ELF-1 (cell line): ENCODE data around the gene KIAA0753.
A peak's percentile ranks its signal among the peaks of the same experiment; 100 is the strongest.
"Not testable (repeated sequence)": the region's sequence is repeated elsewhere in the genome, so short reads cannot be mapped to it uniquely, and the experiment has no call there.

Source experiments
- DNase-seq: peaks from one replicate; pipeline ENCODE4 v3.0.0-alpha.2; 2016; ENCODE audit warnings: low read depth, low spot score

Gene KIAA0753

DNA sequence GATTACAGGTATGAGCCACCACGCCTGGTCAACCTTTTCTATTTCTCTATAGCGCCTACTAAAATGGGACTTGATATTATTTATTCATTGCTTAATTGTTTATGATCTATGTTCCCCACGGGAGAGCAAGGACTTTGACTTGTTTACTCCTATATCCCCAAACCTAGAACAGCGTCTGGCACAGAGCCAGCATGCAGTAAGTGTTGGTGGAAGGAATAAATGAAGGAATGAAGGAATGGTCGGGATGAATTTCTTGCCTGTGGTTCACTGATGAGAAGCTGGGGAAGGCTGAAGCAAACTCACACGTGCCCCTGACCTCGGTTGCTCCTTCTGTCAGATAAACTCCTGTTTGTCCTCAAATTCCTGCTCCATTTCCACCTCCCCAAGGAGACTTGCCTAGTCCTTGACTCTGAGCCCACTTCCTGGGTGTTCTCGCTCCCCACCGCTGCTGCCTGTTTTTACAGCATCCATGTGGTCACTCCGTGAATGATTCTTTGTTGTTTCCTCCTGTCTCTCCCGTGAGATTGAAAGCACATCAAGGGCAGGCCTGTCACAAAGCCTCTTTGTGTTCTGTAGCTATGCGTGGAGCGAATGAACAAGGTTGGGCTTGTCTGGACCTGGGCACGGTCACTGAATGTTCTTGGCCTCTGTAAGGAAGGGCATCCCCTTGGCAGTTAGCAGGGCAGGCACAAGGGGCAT lies 28.4 kb upstream of the KIAA0753 start:
- no peak for DNase-seq

DNA sequence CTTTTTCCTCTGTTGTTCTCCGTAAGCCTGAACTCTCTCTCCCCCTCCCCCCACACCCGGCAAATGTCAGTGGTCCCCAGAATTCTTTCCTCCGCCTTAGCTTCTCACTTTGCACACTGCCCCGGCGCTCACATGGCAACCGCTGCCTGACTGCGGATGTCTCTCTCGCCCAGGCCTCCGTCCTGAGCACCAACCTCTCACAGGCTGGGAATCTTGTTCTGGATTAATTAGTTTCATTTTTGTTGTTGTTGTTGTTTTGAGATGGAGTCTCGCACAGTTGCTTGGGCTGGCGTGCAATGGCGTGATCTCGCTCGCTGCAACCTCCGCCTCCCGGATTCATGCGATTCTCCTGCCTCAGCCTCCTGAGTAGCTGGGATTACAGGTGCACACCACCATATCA lies 27.7 kb upstream of the KIAA0753 start:
- DNase-seq, result no peak

DNA sequence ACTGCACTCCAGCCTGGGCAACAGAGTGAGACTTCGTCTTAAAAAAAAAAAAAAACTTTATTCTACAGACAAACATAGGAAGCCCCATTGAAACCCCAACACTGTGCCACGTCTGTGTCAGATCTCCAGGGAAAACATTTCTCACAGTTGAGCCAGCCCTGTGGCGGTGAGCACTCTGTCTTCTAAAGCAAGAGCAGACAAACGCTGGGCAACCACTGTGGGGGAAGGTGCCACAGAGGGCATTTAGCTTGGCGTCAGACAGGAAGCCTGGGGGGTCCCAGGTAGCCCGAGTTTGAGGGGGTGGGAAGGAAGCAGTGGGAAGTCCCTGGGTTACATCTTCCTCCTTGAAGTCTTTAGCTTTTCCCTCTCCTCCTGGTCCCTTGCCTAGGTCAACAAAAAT lies 27.0 kb upstream of the KIAA0753 start:
- no peak for DNase-seq

- no peak for DNase-seq
Measured at GRCh38 chr17:6666557-6666956, 26.0 kb upstream of the KIAA0753 start.

DNA sequence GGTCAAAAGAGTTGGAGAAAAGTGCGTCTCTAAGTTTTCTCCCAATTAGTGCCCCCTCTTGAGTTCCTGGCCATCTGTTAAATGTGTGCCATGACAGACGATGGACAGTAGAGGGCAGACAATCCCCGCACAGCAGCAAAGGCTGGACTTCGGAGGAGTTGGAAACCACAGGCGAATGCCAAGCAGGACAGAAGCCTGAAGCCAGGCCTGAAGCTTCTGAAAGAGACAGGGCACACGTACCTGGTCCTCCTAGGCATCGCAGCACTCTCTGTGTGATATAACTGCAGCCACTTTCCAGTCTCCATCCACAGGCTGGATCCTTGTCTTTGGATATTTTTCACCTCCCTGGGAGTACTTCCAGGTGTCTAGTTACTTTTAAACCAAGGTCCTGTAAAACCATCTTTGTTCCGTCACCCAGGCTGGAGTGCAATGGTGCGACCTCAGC lies 25.6 kb upstream of the KIAA0753 start:
- DNase-seq, result peak; percentile 85

DNA sequence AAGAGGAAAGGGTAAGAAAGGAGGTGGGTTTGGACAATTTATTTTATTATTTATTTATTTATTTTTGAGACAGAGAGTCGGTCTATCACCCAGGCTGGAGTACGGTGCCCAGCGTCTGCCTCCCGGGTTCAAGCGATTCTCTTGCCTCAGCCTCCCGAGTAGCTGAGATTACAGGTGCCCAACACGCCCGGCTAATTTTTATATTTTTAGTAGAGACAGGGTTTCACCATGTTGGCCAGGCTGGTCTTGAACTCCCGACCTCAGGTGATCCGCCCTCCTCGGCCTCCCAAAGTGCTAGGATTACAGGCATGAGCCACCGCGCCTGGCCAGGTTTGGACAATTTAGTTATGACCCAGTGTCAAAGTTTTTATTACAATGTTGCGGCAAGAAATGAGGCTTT lies 22.7 kb upstream of the KIAA0753 start:
- DNase-seq, result not testable (repeated sequence)

GRCh38 chr17:6661464-6661848 lies 20.9 kb upstream of the KIAA0753 start:
- no peak for DNase-seq

DNA sequence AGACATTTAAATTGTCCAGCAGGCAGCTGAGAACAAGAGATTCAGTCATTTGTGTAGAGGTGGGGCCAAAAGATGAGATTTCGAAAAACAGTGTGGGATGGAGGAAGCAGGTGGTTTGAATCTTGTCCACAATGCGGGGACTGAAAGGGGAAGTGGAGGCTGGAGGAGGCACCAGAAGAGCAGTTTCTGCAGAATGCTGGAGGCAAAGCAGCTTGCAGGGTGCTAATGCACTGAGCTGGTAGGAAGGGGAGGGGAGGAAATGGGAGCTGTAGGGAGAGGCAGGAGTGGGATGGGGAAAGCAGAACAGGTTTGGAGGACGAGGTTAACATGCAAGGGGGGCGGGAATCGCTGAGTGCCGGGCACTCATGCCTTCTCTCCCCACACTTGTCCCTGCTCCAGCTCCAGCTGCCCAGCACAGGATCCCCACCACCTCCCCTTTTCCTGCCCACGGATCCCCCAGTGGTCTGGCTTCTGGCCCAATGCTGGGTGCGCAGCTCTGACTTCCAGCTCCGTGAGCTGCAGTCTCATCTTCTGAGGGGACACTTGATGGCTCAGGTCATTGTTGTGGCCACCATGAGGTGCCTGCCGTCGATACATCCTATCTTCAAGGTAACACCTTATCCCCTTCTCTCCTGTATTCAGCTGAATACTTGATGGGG lies 20.4 kb upstream of the KIAA0753 start:
- DNase-seq, result no peak

GRCh38 chr17:6660101-6660500 lies 19.6 kb upstream of the KIAA0753 start:
- no peak for DNase-seq

DNA sequence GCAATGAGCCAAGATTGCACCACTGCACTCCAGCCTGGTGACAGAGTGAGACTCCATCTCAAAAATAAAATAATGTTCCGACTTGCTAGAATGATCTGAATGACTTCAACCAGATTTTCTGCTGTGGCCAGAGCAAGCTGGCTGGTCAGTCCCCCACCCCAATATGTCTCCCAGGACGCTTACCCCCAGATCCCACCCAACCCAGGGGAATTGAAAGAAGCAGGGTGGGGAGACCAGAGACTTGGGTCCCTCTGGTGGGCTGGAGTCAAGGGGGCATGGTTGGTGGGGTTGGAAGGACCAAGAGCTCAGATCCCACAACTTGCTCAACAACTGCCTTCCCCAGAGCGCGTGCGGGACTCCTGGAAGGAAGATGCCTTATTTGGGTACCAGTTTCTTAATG lies 17.9 kb upstream of the KIAA0753 start:
- DNase-seq, result not testable (repeated sequence)

GRCh38 chr17:6657633-6658287 lies 17.2 kb upstream of the KIAA0753 start:
- no peak for DNase-seq

GRCh38 chr17:6656797-6657632 lies 16.5 kb upstream of the KIAA0753 start:
- peak; percentile 46 for DNase-seq

DNA sequence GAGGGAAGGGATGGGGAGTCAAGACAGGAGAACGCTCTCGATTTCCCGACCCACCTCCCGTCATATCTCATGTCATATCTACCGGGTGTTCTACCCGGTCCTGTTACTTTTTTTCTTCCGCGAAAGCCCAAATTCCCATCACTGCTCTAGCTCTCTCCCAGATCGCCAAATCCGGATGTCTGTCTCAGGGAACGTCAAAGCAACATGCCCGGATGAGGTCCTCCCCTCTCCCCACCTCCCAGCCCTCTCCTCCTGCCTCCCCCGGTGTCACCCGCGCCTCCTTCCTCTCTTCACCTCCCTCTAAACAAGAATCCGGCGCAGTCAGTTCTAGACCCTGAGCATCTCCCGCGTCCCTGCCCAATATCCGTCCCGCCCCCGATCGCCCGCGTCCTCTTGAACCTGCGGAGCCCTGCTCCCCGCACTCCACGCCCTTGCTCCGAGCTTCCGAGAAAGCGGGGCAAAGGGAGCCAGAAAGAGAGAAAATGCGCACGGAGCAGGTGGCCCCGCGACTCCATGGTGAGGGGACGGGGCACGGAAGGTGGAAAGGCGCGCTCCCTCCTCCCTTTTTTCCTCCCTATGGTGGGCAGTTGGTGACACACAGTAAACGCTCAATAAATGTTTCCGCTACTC lies 15.3 kb upstream of the KIAA0753 start:
- DNase-seq, result not testable (repeated sequence)

DNA sequence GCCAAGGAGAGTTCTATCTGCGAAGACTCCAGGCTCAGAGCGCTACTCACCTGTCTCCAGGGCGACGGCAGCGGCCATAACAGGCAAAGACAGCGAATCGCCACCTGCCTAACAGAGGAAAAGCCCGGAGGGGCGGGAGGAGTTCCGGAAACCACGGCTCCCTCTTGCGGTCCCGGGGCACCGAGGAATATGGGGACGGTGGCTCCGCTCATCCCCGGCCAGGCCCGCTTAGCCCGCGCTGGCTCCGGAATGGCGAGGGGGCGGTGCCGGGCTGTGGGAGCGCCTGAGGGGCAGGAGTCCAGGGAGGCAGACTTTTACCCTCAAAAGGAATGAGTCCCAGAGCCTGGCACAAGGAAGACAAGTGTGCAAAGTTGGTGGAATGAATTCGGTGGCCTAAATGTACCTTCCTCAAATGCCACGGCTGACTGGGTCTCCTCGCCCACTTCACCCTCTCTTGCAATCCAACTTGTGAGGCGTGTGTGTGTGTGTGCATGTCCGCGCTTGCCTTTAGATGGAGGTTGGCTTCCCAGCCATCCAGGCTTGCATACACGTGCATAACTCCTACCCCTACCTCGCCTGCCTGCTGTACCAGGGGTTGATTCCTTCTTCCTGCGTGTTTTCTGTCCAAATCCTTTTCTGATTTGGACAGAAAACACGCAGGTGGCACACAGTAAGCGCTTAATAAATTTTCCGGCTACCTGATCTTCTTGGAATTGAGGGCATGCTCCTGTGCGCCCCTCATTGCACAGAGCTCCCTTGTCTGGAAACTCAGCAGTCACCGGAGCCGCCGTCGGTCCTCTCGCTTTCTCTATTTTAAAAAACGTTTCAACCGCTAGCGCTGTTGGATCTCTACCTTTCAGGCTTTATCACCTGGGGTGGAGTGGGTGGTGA lies 14.6 kb upstream of the KIAA0753 start:
- peak; percentile 82 for DNase-seq

- peak; percentile 49 for DNase-seq
Measured at GRCh38 chr17:6651919-6652452, 11.5 kb upstream of the KIAA0753 start.

DNA sequence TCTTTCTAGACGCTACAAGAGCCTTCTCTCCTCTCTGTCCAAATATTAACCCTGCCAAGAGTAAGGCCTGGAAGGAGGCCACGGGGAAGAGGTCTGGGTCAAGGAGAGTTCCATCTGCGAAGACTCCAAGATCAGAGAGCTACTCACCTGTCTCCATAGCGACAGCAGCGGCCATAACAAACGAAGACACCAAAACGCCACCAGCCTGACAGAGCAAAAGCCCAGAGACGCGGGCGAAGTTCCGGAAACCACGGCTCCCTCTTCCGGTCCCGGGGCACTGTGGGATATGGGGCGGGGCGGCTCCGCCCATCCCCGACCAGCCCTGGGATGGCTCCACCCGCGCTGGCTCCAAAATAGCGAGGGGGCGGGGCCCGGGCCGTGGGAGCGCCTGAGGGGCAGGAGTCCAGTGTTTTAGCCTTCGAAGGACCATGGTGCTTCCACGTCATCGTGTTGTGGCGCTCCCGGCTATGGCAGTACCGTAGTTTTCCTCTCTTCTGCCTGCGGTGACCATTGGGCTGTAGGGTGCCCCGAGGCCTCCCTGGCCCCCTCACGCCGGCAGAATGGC lies 10.9 kb upstream of the KIAA0753 start, which contains the start of the genes C17orf100 and MED31:
C17orf100 (plus strand) TSS at position 409 of the 565 bp plus-strand sequence; CDS start at position 561, 152 bp downstream.
MED31 (minus strand) TSS at position 252 of the 565 bp plus-strand sequence; CDS start at position 175, 77 bp downstream.
- DNase-seq, result peak; percentile 98

DNA sequence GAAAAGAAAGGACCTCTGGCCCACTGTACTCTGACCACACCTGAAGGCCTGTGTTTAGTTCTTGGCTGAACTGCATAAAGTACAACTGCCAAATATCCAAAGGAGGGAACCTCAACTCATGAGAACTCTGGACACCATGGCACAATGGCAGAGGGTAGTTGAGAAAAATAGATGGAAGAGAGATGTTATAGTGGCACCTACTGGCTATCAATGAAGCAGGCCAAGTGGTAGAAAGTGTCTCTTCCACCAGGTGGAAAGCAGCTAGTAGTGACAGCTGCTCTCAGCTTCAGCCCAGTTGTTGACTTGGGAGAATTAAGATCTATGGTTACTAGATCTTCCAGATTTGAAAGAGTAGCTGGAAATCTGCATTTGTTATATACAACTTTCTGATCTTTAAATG lies 7.7 kb upstream of the KIAA0753 start:
- DNase-seq, result no peak

- DNase-seq, result no peak
Measured at GRCh38 chr17:6643451-6644125, 3.1 kb upstream of the KIAA0753 start.

GRCh38 chr17:6642592-6642991 lies 2.1 kb upstream of the KIAA0753 start:
- no peak for DNase-seq
